Ammon's horn (tissue), 1 donor: ENCODE results near the gene SUCLG2.

ENCODE experiments used
- DNase-seq: peaks from one replicate; pipeline ENCODE4 v3.0.0-alpha.2; 2016; ENCODE audit warnings: low spot score

Gene SUCLG2

DNA sequence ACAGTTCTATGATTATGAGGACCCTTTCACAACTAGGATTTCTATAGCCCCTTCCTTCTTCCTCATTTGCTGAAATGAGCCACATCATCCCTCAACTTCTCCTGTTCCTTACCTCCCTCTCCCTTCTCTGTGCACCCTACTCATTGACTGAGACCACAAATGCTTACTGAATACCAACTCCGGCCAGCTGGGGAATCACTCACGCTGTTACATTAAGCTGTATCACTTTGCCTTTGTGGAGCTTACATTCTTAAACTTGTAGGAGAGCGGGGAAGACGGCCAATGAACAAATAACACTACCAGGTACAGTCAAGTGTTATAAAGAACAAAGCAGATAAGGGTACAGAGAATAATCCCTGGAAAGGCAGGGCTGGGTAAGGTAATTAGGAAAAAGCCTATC is 5.7 kb downstream of the SUCLG2 start:
- no peak for DNase-seq

DNA sequence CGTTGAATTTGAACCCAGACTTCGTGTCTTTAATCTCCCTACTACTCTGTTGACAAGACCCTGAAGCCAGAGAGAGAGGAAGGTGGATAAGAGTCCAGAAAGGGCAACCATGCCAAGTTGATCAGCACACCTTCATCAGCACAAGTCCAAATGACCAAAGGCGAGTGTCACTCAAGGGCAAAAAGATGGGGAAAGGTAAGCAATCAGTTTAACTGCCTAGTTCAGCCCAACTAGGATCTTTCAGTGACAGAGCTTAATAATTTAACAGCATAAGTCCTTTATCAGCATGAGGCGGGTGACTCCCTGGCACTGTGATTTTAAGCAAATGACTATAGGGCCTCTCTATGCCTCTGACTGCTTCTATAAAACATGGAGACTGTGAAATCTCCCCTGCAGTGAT is 6.2 kb downstream of the SUCLG2 start:
- no peak for DNase-seq

DNA sequence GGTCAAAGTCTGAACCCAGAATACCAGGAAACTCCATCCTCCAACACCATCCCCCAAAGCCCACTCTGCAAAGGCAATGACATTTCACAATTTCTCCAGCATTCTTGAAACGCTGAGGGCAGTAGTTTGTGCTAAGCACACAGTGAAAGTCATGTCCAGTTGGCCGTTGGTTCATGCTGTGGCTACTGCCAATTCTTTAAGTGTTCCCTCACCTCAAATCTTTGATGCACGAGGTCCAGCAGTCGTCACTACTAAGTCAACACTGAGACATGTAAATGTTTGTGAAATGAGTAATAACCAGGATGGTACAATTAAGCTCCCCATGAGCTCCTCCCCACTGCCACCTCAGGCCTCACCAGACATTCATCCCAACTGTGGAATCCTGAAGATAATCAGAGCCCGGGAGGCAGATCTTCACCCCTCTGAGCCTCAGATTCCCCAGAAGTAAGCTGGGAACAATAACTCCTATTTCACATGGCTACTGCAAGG is 7.0 kb downstream of the SUCLG2 start:
- no peak for DNase-seq

DNA sequence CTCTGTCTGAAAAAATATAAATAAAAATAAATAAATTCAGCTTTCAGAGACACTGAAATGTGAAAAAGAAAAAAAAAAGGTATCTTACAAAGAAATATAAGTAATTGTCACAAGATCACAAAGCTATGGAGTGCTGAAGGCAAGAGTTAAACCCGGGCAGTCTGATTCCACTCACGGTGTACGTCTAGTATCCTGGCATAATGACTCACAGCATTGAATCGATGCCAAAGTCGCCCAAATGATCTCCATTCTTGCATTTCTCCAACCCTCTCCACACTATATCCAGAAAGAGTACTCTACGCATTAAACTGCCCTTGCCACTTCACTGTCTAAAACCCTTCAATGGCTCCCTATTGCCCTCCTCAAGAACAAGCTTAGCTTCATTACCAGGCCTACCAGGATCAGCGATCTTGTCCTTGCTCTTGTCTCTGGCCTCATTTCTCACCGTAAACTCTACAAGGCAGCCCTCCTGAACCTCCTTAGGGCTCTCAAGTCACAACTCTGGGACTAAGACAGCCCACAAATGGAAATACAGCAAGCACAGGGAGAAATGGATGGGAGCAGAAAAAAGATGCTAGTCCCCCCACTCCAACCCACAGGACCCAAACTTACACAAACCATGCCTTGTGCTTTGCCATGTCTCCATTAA is 7.7 kb downstream of the SUCLG2 start:
- DNase-seq = no peak

DNA sequence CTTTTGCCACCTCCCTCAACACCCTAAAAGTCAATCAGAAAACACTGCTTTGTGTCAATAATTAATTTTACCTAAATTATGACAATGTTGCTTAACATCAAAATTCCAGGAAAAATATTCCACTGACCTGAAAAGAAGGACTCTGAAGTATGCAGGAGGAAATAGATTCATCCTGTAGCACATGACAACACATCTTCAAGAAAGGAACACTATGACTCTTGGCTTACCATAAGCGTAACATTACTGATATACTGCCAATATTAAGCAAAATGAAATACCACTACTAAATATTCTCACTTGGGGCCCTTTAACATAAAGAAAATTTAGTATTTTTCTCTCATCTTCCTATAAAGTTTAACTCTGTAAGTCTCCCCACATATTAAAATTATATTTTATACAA is 9.6 kb downstream of the SUCLG2 start:
- DNase-seq = no peak

DNA sequence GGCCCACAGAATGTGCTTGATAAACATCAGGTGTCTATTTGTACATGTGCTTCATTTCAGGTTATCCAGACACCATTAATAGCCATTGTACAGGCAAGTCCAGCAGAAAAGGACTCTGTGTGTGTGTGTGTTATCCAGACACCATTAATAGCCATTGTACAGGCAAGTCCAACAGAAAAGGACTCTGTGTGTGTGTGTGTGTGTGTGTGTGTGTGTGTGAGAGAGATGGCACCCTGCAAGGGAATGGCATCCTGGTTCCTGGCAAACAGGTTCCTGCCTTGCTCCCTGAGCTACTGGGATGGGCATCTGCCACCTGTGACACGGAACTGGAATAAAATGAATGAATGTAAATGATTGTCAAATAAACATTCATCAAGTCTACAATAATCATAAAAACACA is 11.7 kb downstream of the SUCLG2 start:
- DNase-seq = no peak

DNA sequence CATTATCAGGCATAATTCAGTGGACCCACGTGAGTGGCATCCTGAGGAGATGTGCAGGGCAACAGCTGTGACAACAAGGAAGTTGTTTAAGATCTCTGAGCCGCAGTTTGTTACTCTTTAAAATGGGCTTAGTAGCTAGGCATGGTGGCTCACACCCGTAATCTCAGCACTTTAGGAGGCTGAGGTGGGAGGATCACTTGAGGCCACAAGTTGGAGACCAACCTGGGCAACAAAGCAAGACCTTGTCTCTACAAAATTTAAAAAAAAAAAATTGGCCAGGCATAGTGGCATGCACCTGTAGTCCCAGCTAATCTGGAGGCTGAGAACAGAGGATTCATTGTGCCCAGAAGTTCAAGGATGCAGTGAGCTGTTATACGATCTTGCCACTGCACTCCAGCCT is 12.2 kb downstream of the SUCLG2 start:
- no peak for DNase-seq

DNA sequence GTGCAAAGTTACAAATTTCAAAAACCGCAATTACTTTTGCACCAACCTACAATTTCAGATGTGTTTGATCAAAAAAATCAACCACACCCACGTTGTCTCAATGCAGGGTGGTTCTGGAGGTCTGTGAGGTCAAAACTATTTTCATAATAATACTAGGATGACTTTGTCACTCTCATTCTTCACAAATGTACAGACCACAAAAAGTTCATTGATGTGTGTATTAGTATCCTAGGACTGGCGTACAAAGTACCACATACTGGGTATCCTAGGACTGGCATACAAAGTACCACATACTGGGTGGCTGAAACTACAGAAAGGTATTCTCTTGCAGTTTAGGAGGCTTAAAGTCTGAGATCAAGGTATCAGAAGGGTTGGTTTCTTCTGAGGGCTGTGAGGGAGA is 13.0 kb downstream of the SUCLG2 start:
- no peak for DNase-seq

DNA sequence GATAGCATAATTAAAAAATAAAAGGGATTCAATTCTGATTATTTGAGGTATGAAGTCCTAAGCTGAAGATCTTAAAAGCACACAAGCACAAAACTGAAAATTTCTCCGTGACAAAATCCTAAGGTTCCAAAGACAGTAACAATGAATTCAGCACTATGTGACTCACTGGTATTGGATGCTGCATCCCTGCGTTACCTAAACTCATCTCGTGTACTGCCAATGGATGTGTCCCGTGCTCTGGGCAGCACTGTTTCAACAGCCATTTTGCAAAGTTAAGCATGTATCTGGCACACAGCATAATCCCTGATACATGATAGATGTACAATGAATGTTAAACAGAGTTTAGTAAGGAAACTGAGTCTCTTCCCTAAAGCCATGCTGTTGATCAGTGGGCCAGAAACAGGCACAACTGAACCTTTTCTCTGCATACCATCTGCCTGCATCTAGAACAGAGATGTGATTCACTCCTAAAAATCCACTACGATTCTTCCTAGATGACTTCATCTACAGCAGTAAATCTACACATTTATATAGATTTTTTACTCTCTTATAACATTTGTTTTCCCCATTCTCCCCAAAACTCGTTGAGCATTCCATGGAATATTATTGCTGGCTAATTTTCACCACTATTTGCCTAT is 14.3 kb downstream of the SUCLG2 start:
- no peak for DNase-seq

DNA sequence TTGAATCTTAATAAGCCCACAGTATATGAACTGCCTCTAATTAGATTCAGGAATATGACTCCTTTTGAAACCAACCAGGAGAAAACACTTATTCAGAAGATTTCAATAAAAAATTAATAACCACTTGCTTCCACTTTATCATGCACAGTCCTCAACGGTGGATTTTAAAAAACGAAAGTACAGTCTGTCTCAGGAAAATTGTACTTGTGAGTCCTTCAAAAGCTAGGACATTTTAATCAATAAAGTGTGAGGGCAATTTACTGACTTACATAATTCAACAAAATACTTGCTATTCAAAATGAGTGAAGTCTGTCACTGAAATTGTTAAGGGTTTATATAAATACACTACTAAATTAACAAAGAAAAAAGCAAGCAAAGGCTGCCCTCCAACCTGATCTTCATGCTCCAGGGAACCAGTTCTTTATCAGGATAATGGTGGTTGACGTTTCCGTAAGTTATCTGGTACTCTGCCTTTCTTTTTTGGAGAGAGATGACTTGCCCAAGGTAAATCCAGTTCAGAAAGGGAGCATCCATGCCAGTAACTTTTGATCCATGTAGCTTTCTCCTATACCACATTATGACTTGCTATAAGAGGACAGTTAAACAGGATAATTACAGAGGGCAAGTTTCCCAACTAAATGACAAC is 17.0 kb downstream of the SUCLG2 start:
- DNase-seq = no peak

DNA sequence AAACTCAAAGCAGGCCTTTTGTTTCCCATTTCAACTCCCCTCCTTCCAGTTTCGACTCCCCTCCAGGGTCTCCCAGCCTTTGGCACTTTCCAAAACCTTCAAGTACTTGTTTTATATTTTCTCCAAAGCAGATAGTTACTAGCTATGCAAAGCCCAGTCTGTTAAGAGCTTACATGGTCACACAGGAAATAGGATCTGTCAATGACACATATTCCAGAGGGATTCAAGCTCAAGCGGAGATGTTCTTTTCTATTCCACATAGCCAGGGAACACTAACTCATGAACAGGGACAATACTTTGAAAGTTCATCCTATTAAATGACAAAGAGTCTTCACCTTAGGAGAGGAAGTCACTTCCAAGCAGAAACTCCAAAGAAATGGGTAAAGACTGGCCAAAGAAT is 18.6 kb downstream of the SUCLG2 start:
- DNase-seq = no peak

DNA sequence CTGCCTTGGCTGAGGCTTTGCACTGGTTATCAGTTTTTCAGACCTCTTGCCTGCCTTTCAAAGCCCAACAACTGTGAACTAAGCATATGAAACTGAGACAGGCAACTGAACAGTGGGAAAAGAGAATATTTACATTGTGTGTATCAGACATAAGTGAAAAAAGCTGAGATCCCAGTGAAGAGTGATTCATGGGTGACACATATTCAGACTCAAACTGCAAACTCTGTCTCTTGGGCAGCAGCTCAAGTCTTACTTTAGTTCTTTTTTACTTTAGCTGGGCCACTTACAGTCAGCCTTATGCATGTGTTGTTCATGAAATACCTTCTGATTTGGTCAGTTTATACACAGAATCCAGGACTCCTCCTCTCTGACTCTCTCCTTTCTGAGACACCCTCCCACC is 19.2 kb downstream of the SUCLG2 start:
- no peak for DNase-seq

DNA sequence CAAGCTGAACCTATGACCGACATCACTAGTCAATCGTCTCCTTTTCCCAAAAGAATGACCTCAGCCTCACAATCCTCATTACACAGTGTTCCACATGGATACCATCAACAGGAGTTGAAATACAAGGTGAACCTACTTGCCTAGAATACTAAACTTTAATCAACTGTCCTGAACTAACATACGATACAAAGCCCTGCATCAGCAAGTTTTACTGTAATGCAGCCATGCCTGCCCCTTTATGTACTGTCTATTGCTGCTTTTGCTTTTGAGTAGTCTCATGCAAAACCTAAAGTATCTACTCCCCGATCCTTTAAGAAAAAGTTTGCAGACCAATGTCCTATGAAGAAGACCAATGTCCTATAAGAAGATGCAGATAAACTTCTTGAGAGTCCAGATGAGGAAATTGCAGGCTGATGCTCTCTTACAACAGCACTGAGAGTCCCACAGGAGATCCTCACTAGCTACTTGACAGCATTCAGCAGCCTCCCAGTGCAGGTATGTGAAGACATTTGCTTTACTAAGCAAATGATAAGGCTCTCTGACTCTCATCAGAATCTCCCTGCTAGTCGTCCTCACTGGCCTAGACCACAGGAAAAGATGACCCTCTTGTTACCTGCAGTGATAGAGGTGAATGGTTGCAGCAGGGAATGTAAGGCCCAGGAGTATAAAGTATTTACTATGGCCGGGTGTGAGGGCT is 23.6 kb downstream of the SUCLG2 start:
- no peak for DNase-seq

DNA sequence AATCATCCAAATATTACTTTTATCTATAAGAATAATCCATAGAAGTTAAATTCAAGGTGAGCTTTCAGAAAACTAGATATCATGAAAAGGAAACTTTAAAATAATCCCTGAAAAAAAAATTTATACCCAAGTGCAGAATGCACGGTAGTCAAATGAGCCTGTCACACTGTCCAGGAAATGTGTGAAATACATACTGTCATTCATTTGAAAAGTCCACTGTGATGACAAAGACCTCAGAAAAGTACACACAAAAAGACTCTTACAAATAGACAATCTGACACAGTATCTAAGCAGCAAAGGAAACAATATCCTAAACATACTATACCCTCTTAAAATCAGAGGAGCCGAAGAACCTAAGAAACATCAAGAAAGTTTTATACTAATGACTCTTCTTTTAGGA is 29.7 kb downstream of the SUCLG2 start:
- no peak for DNase-seq

DNA sequence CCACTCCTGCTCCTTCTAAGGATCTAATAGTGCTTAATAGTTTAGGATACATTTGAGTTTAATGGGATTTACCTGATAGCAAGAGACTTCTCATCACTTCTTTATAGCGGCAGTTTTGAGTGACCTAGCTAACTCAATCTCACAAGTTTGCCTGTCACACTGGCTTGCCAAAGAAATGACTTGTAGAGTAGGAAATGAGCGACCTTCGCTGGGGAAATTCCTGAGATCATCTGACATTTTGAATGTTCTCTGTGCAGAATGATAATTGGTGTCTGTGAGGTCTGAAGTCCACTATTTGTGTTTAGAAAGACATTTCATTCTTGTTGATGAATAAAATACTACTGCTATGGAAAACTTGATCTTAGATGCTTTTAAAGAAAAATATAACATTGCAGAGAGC is 30.3 kb downstream of the SUCLG2 start:
- DNase-seq = no peak

DNA sequence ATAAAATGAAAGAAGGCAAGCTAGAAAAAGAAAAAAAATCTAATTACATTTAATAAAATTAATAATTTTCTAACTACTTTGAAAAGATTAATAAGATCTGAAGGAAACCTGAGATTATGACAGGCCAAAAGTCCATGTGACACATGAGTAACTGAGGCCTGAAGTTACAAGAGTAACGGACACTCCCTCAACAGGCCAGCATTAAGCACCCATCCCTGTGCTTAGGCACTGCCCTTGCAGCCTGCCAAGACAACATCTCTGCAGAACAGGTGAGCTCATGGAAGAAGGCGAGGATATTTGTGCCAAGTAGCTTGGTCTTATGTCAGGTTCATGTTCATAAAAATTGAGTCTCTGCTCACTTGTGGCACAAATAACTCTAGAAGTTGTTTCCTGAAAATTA is 31.8 kb downstream of the SUCLG2 start:
- DNase-seq = no peak

DNA sequence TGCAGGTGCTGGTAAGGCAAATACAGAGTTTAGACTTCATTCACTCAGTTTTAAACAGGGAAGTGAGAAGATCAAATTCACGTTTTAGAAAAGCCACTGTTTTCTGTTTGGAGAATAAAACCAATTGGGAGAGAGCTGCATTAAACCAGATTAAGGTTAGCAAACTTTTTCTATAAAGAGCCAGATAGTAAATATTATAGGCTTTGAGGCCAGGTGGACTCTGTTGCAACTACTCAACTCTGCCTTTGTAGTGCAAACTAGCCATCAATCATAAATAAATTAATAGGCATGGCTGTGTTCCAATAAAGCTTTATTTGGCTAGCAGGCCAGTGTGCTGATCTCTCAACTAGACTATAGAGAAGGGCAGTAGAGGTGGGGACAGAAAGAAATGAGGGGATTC is 33.5 kb downstream of the SUCLG2 start:
- no peak for DNase-seq

DNA sequence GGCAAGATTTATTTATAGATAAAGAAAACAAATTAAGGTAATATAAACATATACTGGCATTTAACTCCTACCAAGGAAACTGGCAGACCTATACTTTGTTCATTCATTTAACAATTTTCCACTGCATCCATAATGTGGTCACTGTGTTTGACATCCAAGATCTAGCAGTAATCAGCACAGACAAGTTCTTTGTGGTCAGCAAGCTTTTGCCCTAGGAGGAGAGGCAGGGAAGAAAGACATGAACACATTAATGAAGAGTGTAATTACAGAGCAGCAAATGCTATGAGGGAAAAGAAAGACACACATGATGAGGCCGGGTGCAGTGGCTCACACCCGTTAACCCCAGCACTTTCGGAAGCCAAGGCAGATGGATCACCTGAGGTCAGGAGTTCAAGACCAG is 34.4 kb downstream of the SUCLG2 start:
- DNase-seq = no peak

DNA sequence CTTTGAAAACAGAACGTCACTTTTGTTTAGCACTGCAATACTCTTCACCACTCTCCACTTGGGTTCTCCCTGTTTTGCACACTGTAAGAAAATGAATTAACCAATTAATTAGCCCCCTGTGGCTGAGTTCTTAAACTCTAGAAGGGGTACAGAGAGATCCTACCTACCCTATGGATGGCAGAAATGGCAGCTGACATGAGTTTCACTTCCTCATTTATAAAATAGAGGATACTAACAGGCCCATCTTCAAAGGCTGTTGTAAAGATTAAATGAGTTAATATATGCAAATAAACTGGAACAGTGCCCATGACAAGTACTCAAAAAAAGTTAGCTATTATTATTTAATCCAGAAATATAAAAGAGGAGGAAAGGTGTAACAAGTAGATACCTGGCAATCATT is 36.9 kb downstream of the SUCLG2 start:
- no peak for DNase-seq

DNA sequence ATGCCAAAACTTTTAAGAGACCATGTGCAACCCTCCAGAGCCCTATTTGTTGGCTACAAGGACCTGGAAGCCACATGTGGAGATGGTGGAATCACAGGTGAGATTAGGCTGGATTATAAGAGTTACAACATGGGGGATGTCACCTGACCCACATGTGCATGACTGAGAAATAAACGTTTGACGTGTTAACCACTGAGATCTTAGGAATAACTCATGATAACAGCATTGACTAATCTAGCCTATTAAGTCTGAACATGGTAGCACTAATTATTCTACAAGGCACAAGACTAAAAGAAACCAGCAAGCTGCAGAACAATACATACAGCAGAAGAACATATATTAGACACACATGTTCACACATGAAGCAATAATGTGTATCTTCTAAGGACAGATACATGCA is 38.4 kb downstream of the SUCLG2 start:
- no peak for DNase-seq

DNA sequence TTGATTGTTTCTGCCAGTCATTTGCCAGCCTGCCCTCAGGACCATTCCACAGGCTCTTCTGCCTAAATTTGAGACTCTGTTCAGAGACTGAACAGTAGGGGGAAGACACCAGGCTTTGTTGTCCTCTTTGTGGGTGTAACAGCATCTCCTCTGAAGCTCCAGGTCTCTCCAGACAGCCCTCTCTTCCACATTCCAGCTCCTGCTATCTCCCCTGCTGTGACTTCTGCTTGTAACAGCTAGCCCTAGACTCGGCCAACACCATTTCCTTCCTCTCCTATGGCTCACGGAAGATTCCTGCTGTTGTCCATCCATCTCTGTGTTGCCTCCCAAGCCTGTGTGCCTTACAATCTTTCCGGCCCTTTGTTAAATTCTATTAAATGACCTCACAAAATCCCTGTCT is 40.2 kb downstream of the SUCLG2 start:
- no peak for DNase-seq

DNA sequence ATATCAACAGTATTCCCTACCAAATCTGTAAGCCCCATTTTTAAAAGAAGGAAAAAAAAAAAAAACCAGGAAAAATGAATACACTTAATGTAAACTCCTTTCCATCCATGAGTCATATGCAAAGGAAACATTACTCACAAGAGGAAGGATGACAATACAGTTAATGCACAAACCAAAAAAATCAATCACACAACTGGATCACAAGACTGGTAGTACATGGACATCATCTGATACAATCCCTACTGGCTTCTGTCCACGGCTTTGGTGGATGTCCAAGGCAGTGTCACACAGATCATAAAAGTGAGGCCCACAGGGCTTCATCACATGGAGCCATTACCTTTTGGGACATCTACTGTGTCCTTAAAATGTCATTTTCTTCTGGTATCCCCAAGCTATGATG is 44.0 kb downstream of the SUCLG2 start:
- DNase-seq = no peak

DNA sequence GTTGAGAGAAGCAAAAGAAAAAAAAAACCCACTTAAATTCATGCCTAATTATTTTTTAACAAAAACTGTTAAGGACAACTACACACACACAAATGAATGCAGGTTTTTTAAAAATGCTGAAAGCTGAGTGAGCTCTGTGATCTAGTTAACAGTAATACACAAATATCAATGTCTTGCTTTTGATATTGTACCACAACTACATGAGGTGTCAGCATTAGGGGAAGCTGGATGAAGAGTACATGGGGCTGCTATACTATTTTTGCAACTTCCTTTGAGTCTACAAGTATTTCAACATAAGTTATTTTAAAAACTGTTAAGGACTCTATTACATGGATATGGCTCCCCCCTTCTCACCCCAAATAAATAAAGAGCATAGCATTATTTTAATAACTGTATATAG is 44.7 kb downstream of the SUCLG2 start:
- DNase-seq = no peak
